Osteocyte (in vitro differentiated cells): ENCODE measurements around the gene ATP7B. TPM values are rescaled to one million over a fixed set of nuclear protein-coding genes. Genes with fewer than 3 reads are reported as not detected.

Source experiments
- DNase-seq: peaks from one replicate; pipeline ENCODE4 v3.0.0; 2021; ENCODE audit warnings: mixed read lengths; ENCODE audit not compliant: unreplicated experiment; ENCODE audit errors: extremely low spot score
- H3K27ac Mint-ChIP-seq: one replicate; pipeline ENCODE4 v1.8.0; 2021; ENCODE audit warnings: mild to moderate bottlenecking, mixed read lengths; ENCODE audit not compliant: unreplicated experiment
- H3K27me3 Mint-ChIP-seq: one replicate; pipeline ENCODE4 v1.8.0; 2021; ENCODE audit warnings: mixed read lengths; ENCODE audit not compliant: unreplicated experiment
- H3K36me3 Mint-ChIP-seq: one replicate; pipeline ENCODE4 v1.8.0; 2021; ENCODE audit warnings: mixed read lengths; ENCODE audit not compliant: unreplicated experiment
- H3K4me1 Mint-ChIP-seq: one replicate; pipeline ENCODE4 v1.8.0; 2021; ENCODE audit warnings: mixed read lengths; ENCODE audit not compliant: unreplicated experiment
- H3K4me3 Mint-ChIP-seq: one replicate; pipeline ENCODE4 v1.8.0; 2021; ENCODE audit warnings: mild to moderate bottlenecking, moderate library complexity, mixed read lengths; ENCODE audit not compliant: unreplicated experiment
- H3K9me3 Mint-ChIP-seq: one replicate; pipeline ENCODE4 v1.8.0; 2021; ENCODE audit warnings: mixed read lengths; ENCODE audit not compliant: unreplicated experiment
- CTCF ChIP-seq: fragments of 200-600 bp; sonication (generic); IDR thresholded peaks from 2 replicates; pipeline ENCODE4 v1.5.0; 2021; ENCODE audit warnings: antibody characterized with exemption, mild to moderate bottlenecking, moderate library complexity
- total RNA-seq: library from RNA; stranded (reverse); gene quantifications from 2 replicates; pipeline ENCODE4 v1.2.1, GENCODE V29; 2021

ATP7B gene
- total RNA-seq, 1 donor from 2014 or later: 10.4 TPM

GRCh38 chr13:51955281-51955771 is 55.9 kb downstream of the ATP7B start:
- Mint-ChIP-seq H3K27ac (no peak overlapping the region), H3K27me3 (no peaks in the 10 kb centered on the region), H3K36me3 (peaks cover 12% of the 10 kb centered on the region), H3K4me1 (peaks cover 1% of the 10 kb centered on the region), H3K4me3 (no peak overlapping the region), H3K9me3 (no peaks in the 10 kb centered on the region)
- TF ChIP-seq CTCF: no peak
- DNase-seq: no peak

- Mint-ChIP-seq H3K9me3 (no peaks in the 10 kb centered on the region), H3K27ac (no peak overlapping the region), H3K4me3 (no peak overlapping the region), H3K36me3 (peaks cover 12% of the 10 kb centered on the region), H3K4me1 (peaks cover 1% of the 10 kb centered on the region), H3K27me3 (no peaks in the 10 kb centered on the region)
- TF ChIP-seq CTCF: no peak
- DNase-seq: no peak
These were observed 57.7 kb downstream of the ATP7B start for GRCh38 chr13:51953347-51954195.

GRCh38 chr13:51950722-51951121 is 60.5 kb downstream of the ATP7B start:
- H3K4me3 Mint-ChIP-seq: no peak overlapping the region
- no peak for TF ChIP-seq CTCF
- H3K9me3 Mint-ChIP-seq: no peaks in the 10 kb centered on the region

GRCh38 chr13:51946163-51946669 is 65.0 kb downstream of the ATP7B start:
- no peak for TF ChIP-seq CTCF
- no peak overlapping the region for H3K27ac Mint-ChIP-seq
- DNase-seq: no peak
- no peak overlapping the region for H3K4me3 Mint-ChIP-seq
- H3K4me1 Mint-ChIP-seq: no peaks in the 10 kb centered on the region
- H3K27me3 Mint-ChIP-seq: no peaks in the 10 kb centered on the region
- no peaks in the 10 kb centered on the region for H3K9me3 Mint-ChIP-seq
- H3K36me3 Mint-ChIP-seq: peaks cover 8% of the 10 kb centered on the region

More at GRCh38 chr13:51950722-51951121, 60.5 kb downstream of the ATP7B start:
- no peak for DNase-seq
- Mint-ChIP-seq H3K27ac (no peak overlapping the region), H3K4me1 (peaks cover 1% of the 10 kb centered on the region), H3K27me3 (no peaks in the 10 kb centered on the region), H3K36me3 (peaks cover 9% of the 10 kb centered on the region)

GRCh38 chr13:51945149-51945548 is 66.1 kb downstream of the ATP7B start:
- Mint-ChIP-seq H3K27me3 (no peaks in the 10 kb centered on the region), H3K4me3 (no peak overlapping the region), H3K4me1 (no peaks in the 10 kb centered on the region), H3K9me3 (no peaks in the 10 kb centered on the region), H3K36me3 (peaks cover 3% of the 10 kb centered on the region), H3K27ac (no peak overlapping the region)
- no peak for TF ChIP-seq CTCF
- no peak for DNase-seq
